ENCODE results near the gene DNM1L.

DNM1L gene

DNA sequence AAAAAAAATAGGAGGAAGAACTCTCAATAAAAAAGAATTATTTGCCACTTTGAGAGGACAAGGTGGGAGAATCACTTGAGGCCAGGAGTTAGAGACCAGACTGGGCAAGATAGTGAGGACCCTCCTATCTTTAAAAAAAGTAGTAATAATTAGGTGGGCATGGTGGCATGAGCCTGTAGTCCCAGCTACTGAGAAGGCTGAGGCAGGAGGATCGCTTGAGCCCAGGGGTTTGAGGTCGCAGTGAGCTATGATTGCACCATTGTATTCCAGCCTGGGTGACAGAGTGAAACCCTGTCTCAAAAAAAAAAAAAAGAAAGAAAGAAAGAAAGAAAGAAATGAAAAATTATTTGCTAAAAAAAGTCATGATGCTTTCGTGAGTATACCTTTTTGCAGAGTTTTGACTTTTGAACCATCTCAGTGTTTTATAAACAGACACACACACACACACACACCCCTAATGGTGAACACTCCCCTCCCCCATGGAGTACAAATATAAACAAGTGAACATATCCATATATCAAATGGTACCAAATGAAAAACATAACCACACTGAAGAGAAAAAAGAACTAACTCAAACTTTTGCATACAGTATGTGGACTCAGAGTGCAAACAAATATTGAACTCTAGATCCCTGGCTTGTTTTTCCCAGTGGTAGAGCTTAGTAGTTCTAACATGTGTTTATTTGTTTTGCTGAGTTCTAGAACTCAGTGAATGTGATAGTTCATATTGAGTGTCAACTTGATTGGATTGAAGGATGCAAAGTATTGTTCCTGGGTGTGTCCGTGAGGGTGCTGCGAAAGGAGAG lies 27.7 kb upstream of the DNM1L start:
- POLR2A ChIA-PET, result no interaction called here
- no peak for TF ChIP-seq CTCF (IDR thresholded peaks at IDR 0.05; ENCODE audit: insufficient read depth, low read length, missing control alignments)
- no peak for DNase-seq (ENCODE audit: low read depth, low spot score)
- CTCF ChIA-PET, result interaction anchor here (0.6 to 9.1 kb wide), 3 partner anchors 9 to 196 kb away, joined by 3 to 98 read pairs (median 4); no protein-coding TSS in a partner anchor
- no peak overlapping the region for H3K4me3 ChIP-seq (ENCODE audit: low read depth, low read length)

DNA sequence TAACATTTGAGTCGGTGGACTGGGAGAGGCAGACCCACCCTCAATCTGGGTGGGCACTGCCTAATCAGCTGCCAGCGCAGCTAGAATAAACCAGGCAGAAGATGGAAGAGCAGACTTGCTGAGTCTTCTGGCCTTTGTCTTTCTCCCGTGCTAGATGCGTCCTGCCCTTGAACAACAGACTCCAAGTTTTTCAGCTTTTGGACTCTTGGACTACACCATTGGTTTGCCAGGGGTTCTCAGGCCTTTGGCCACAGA lies 27.2 kb upstream of the DNM1L start:
- no peak for TF ChIP-seq CTCF (IDR thresholded peaks at IDR 0.05; ENCODE audit: insufficient read depth, low read length, missing control alignments)
- no peak overlapping the region for H3K4me3 ChIP-seq (ENCODE audit: low read depth, low read length)
- ChIA-PET CTCF (interaction anchor here (9.1 kb wide), 1 partner anchor 197 kb away, joined by 98 read pairs; no protein-coding TSS in a partner anchor), POLR2A (no interaction called here)
- DNase-seq (ENCODE audit: low read depth, low spot score), result no peak

DNA sequence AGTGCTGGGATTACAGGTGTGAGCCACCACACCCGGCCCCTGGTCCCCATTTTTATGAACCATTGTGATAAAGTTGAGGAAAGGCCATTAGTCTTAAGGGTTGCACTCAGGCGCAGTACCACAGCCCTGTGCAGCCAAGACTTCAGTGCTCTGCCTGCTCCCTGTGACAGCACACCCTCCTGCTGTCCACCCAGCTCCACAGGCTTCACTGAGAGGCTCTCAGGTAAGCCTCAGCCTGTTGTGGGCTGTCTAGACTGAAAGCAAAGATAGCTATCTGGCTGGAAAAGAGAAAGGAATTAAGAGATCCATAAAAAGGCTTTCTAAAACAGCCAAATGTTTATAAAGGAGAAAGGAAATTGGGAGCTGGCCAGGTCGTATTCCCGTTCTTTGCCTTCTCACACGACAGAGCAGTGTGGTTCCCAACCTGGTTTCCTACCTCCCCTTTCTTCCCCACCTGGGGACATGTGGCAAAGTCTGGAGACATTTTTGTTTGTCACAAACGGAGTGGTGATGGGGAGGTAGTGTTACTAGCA lies 19.1 kb upstream of the DNM1L start:
- no peak for DNase-seq (ENCODE audit: low read depth, low spot score)
- CTCF ChIA-PET, result interaction anchor here (0.6 to 9.1 kb wide), 8 partner anchors 8 to 244 kb away, joined by 3 to 98 read pairs (median 4); no protein-coding TSS in a partner anchor
- POLR2A ChIA-PET, result no interaction called here
- TF ChIP-seq CTCF (IDR thresholded peaks at IDR 0.05; ENCODE audit: insufficient read depth, low read length, missing control alignments), result no peak
- no peak overlapping the region for H3K4me3 ChIP-seq (ENCODE audit: low read depth, low read length)

DNA sequence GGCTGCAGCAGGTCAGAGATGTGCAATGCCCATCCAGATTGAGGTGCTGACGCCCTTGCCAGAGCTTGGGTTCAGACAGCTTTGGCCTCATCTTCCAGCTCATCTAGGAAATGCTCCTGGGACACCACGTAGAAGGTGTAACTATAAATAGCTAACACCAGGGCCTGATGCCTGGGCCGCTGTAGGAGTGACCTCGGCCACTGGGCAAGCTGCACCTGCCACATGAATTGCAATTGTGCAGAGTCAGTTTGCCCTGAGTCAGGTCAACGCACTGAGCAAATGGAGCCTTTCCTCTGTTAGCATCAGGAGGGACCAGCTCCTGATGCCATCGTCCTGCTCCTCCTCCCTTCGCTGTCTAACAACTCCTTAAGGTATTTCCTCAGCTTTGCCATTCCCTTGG lies 17.4 kb upstream of the DNM1L start:
- no peak for DNase-seq (ENCODE audit: low read depth, low spot score)
- TF ChIP-seq CTCF (IDR thresholded peaks at IDR 0.05; ENCODE audit: insufficient read depth, low read length, missing control alignments), result no peak
- ChIA-PET POLR2A (no interaction called here), CTCF (interaction anchor here (3.0 kb wide), 1 partner anchor 10 kb away, joined by 15 read pairs; no protein-coding TSS in a partner anchor)
- no peak overlapping the region for H3K4me3 ChIP-seq (ENCODE audit: low read depth, low read length)

- no peak for TF ChIP-seq CTCF (IDR thresholded peaks at IDR 0.05; ENCODE audit: insufficient read depth, low read length, missing control alignments)
- ChIA-PET POLR2A (no interaction called here), CTCF (interaction anchor here (0.9 to 3.0 kb wide), 4 partner anchors 9 to 292 kb away, joined by 3 to 15 read pairs (median 4); no protein-coding TSS in a partner anchor)
- no peak overlapping the region for H3K4me3 ChIP-seq (ENCODE audit: low read depth, low read length)
- no peak for DNase-seq (ENCODE audit: low read depth, low spot score)
Measured at GRCh38 chr12:32662665-32663064, 16.4 kb upstream of the DNM1L start.

- DNase-seq (ENCODE audit: low read depth, low spot score), result no peak
- POLR2A ChIA-PET, result no interaction called here
- H3K4me3 ChIP-seq (ENCODE audit: low read depth, low read length), result no peak overlapping the region
- CTCF ChIA-PET, result interaction anchor here (1.3 kb wide), 1 partner anchor 11 kb away, joined by 4 read pairs; no protein-coding TSS in a partner anchor
- TF ChIP-seq CTCF (IDR thresholded peaks at IDR 0.05; ENCODE audit: insufficient read depth, low read length, missing control alignments), result no peak
Measured at GRCh38 chr12:32666018-32666417, 13.1 kb upstream of the DNM1L start.

Data from AG04449 (cell line).